NB4 (cell line): ENCODE data around the gene CCDC107.

Experiments used
- POLR2A ChIP-seq: IDR thresholded peaks from 2 replicates; pipeline ENCODE4 v1.6.1; 2011; ENCODE audit warnings: mild to moderate bottlenecking; ENCODE audit not compliant: insufficient read length; ENCODE audit errors: extremely low read depth
- TF ChIP-seq, protein P1 (sequence below): IDR thresholded peaks from one replicate; pipeline ENCODE4 v1.5.1; 2012; ENCODE audit warnings: low read depth, low read length

DNA sequence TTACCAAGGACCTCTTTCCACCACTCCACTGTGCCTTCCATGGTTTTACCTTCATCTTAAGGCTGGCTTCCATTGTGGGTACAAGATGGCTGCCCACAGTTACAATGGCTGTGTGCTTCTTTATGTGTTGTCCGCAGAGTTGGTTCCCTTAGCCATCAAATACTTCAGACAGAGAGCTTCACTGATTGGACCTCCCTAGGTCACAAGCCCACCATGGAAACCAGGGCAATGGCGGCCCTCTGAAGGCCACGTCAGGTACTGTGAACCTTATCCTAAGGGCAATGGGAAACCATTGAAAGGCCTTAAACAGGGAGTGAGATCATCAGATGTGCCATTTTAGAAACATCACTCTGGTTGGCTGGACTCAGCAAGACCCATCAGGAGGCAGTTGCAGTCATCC lies 9.8 kb downstream of the CCDC107 start:
- no peak for TF ChIP-seq POLR2A
- TF ChIP-seq, protein P1, sequence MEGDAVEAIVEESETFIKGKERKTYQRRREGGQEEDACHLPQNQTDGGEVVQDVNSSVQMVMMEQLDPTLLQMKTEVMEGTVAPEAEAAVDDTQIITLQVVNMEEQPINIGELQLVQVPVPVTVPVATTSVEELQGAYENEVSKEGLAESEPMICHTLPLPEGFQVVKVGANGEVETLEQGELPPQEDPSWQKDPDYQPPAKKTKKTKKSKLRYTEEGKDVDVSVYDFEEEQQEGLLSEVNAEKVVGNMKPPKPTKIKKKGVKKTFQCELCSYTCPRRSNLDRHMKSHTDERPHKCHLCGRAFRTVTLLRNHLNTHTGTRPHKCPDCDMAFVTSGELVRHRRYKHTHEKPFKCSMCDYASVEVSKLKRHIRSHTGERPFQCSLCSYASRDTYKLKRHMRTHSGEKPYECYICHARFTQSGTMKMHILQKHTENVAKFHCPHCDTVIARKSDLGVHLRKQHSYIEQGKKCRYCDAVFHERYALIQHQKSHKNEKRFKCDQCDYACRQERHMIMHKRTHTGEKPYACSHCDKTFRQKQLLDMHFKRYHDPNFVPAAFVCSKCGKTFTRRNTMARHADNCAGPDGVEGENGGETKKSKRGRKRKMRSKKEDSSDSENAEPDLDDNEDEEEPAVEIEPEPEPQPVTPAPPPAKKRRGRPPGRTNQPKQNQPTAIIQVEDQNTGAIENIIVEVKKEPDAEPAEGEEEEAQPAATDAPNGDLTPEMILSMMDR: no peak
